Heart left ventricle (tissue), 13 donors: Measurements from ENCODE around the gene KLF15.

Experiments
- POLR2A ChIP-seq, 2 donors: fragments of 450-650 bp; IDR thresholded peaks; one replicate each; pipeline ENCODE4 v1.6.1; 2017; ENCODE audit warnings: antibody characterized with exemption in 2 of 2, mild to moderate bottlenecking in 2 of 2, moderate library complexity in 2 of 2
- TF ChIP-seq, protein P1 (sequence below), 12 donors: fragments of 200-600 bp; sonication (generic) in 4 of 12; IDR thresholded peaks; one replicate each; pipeline versions ENCODE4 v1.5.0 to v1.8.0; 2018 to 2022; ENCODE audit warnings: antibody characterized with exemption in 12 of 12, mild to moderate bottlenecking in 5 of 12
- donor health status: ischemic (EF 13 %, LVEDD 7.1; RV severe dilation, severe dysfunction).
- donor health status: DM: no; HTN: yes; CAD: no.
- donor health status: DM: no; HTN: no; CAD: no.
- donor health status: ischemic (EF 25% LVEDD 6.9; RV normal size, moderate dysfunction).
- donor health status: ischemic (EF 25% LVEDD 5.7; RV mildly dilated, moderate dysfunction).
- donor health status: ischemic (EF 35%, LVEDD 5.7; RV mildly dilated, moderate dysfunction).
- donor health status: nonischemic (EF 11% LVEDD 7.7; RV severe dilation, severe dysfunction).
- donor health status: DM: yes; HTN: yes; CAD: no.
- donor health status: PGD.
- donor health status: ischemic (EF 29% LVEDD 5.4; RV normal size, mild dysfunction).
- donor health status: nonischemic (EF 23%, LVEDD 6.1; RV moderate dilation, normal function).

DNA sequence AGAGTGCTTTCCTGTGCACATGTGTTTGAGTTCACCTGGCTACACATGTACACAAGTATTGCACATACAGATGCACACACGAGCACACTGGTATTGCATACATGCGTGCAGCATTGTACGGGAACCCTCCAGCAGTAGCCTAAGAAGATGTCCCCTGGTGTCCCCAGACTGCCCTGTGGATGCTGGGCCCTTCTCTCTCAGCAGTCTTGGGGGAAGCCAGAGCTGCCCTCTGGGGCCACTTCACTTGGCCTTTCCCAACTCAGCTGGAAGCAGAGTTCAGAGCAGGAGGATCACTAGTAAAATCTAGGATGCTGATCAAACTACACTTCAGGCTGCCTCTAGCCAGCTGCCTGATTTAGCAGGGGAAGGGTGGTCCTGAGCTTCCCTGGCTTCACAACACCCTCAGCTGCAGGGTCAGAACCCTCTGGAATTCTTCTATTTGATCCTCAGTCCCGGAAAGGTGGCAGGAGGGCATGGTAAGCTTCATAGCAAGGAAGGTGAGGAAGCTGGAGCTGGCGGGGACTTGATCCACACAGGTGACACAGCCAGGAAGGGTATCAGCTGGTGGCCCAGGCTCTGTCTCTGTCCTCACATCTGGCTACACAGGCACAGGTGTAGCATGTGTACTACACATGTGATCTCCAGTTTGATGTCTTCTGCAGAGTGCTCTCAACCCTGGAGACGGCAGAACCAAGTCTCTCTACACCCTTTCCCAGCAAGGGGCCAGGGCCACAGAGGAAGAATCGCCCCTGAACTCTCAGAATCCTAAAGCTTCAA, 36.5 kb downstream of the KLF15 start:
- TF ChIP-seq POLR2A (IDR thresholded peaks at IDR 0.05): no peak
- TF ChIP-seq, protein P1, sequence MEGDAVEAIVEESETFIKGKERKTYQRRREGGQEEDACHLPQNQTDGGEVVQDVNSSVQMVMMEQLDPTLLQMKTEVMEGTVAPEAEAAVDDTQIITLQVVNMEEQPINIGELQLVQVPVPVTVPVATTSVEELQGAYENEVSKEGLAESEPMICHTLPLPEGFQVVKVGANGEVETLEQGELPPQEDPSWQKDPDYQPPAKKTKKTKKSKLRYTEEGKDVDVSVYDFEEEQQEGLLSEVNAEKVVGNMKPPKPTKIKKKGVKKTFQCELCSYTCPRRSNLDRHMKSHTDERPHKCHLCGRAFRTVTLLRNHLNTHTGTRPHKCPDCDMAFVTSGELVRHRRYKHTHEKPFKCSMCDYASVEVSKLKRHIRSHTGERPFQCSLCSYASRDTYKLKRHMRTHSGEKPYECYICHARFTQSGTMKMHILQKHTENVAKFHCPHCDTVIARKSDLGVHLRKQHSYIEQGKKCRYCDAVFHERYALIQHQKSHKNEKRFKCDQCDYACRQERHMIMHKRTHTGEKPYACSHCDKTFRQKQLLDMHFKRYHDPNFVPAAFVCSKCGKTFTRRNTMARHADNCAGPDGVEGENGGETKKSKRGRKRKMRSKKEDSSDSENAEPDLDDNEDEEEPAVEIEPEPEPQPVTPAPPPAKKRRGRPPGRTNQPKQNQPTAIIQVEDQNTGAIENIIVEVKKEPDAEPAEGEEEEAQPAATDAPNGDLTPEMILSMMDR (IDR thresholded peaks at IDR 0.05): no peak
